Measurements from ENCODE around the gene BEND6. TPM values are rescaled to one million over a fixed set of nuclear protein-coding genes. Genes with fewer than 3 reads are reported as not detected.

BEND6 gene
- total and polyA plus RNA-seq, 2 of the 8 experiments (the other 6 are each of a cell fraction or from before 2014, with no cell fraction given): 0.71 to 2.1 TPM

GRCh38 chr6:57027301-57027700 is 72.4 kb downstream of the BEND6 start:
- no peak overlapping the region for H3K27ac ChIP-seq (ENCODE audit: low read depth, low read length)
- 93% methylated on average over 3 of the region's 3 CpGs; no CpG with 5 or more reads in 1 of the 2 experiments for WGBS, 2 experiments (ENCODE audit: extremely low coverage in 1 of 2, insufficient coverage in 1 of 2, insufficient read length in 1 of 2, insufficient replicate concordance in 2 of 2, low coverage in 1 of 2, low lambda C conversion rate in 2 of 2, missing lambda C conversion rate in 1 of 2)
- ChIA-PET CTCF (ENCODE audit: partially characterized antibody) (no interaction called here), POLR2A (ENCODE audit: partially characterized antibody) (no interaction called here)
- H3K56ac ChIP-seq (replicated peaks; ENCODE audit: insufficient read length, low read depth, low read length): no peak overlapping the region
- no peak overlapping the region for H2BK15ac ChIP-seq (ENCODE audit: low read length)
- no peaks in the 10 kb centered on the region; a peak in 1 of 7 replicates for H3K27me3 ChIP-seq (replicated peaks in 1 of 4; ENCODE audit: control insufficient read depth in 3 of 4, extremely low read depth in 1 of 4, insufficient read depth in 3 of 4, low read length in 3 of 4)
- H3K36me3 ChIP-seq (ENCODE audit: control insufficient read depth in 2 of 4, insufficient read depth in 4 of 4, low read length in 3 of 4): no peaks in the 10 kb centered on the region
- no peaks in the 10 kb centered on the region for H3K23me2 ChIP-seq (ENCODE audit: low read depth, low read length)
- H3K23ac ChIP-seq (ENCODE audit: insufficient read length): no peak overlapping the region
- no peak overlapping the region for H4K91ac ChIP-seq (replicated peaks; ENCODE audit: insufficient read length, low read length)
- H3K79me2 ChIP-seq (ENCODE audit: control insufficient read depth in 1 of 2, insufficient read depth in 2 of 2, low read length in 2 of 2): no peaks in the 10 kb centered on the region
- no peak overlapping the region for H2AK5ac ChIP-seq (ENCODE audit: low read depth, low read length)
- H3K9ac ChIP-seq (replicated peaks in 1 of 4; ENCODE audit: extremely low read depth in 1 of 4, low read depth in 3 of 4, low read length in 3 of 4): no peak overlapping the region
- H3K9me3 ChIP-seq (ENCODE audit: insufficient read depth in 2 of 2, low read depth in 1 of 2, low read length in 1 of 2): no peaks in the 10 kb centered on the region
- H2BK12ac ChIP-seq (ENCODE audit: low read depth, low read length): no peak overlapping the region
- no peaks in the 10 kb centered on the region for H3K79me1 ChIP-seq (ENCODE audit: low read depth, low read length)
- no peak overlapping the region for H3K14ac ChIP-seq (ENCODE audit: insufficient read length)
- H2BK5ac ChIP-seq (ENCODE audit: low read depth, low read length): no peak overlapping the region
- no peak overlapping the region for H3K4ac ChIP-seq (replicated peaks; ENCODE audit: insufficient read length, low read depth, low read length)
- H4K20me1 ChIP-seq (replicated peaks in 1 of 2; ENCODE audit: control insufficient read depth in 1 of 2, insufficient read depth in 2 of 2, low read length in 2 of 2): no peaks in the 10 kb centered on the region
- H3K4me2 ChIP-seq (ENCODE audit: insufficient read depth in 1 of 2, low read depth in 2 of 2, low read length in 2 of 2): no peak overlapping the region
- H2AFZ ChIP-seq (ENCODE audit: low read length): no peak overlapping the region
- no peak overlapping the region for H4K5ac ChIP-seq (ENCODE audit: insufficient read length, low read depth, low read length)
- H3K4me3 ChIP-seq (ENCODE audit: extremely low read depth in 1 of 4, insufficient read depth in 2 of 4, low read depth in 3 of 4, low read length in 4 of 4): no peak overlapping the region
- FAIRE-seq (no peak), DNase-seq (ENCODE audit: low read depth in 1 of 2, low spot score in 2 of 2) (no peak)
- H2BK120ac ChIP-seq (replicated peaks; ENCODE audit: low read depth, low read length): no peak overlapping the region
- peaks cover 4 to 14% (median 11%) of the 10 kb centered on the region in 4 experiments; a peak in 6 of 7 replicates for H3K4me1 ChIP-seq (replicated peaks in 1 of 4; ENCODE audit: control insufficient read depth in 3 of 4, insufficient read depth in 4 of 4, low read length in 3 of 4)
- H4K8ac ChIP-seq (ENCODE audit: extremely low read depth, insufficient read depth, low read length): no peak overlapping the region
- H2BK20ac ChIP-seq (ENCODE audit: low read length): no peak overlapping the region
- TF ChIP-seq MAX (IDR thresholded peaks at IDR 0.05) (no peak), KDM4A (IDR thresholded peaks at IDR 0.05; ENCODE audit: low read depth, low read length, severe bottlenecking) (no peak), POLR2AphosphoS5 (IDR thresholded peaks at IDR 0.05; ENCODE audit: low read depth, low read length) (no peak), HDAC2 (IDR thresholded peaks at IDR 0.05; ENCODE audit: borderline replicate concordance in 1 of 2, low read depth in 2 of 2, low read length in 2 of 2) (no peak), JUN (IDR thresholded peaks at IDR 0.05; ENCODE audit: low read depth, low read length) (no peak), SRF (IDR thresholded peaks at IDR 0.05; ENCODE audit: low read depth, low read length) (no peak), BRCA1 (IDR thresholded peaks at IDR 0.05; ENCODE audit: low read depth, low read length) (no peak), SUZ12 (IDR thresholded peaks at IDR 0.05; ENCODE audit: low read length) (no peak), GABPA (IDR thresholded peaks at IDR 0.05; ENCODE audit: borderline replicate concordance, insufficient read depth, low read length) (no peak)
- H3K18ac ChIP-seq (ENCODE audit: extremely low read depth, low read length): no peak overlapping the region
